Measurements from ENCODE around the gene CYP1A2.

The CYP1A2 gene, protein sequence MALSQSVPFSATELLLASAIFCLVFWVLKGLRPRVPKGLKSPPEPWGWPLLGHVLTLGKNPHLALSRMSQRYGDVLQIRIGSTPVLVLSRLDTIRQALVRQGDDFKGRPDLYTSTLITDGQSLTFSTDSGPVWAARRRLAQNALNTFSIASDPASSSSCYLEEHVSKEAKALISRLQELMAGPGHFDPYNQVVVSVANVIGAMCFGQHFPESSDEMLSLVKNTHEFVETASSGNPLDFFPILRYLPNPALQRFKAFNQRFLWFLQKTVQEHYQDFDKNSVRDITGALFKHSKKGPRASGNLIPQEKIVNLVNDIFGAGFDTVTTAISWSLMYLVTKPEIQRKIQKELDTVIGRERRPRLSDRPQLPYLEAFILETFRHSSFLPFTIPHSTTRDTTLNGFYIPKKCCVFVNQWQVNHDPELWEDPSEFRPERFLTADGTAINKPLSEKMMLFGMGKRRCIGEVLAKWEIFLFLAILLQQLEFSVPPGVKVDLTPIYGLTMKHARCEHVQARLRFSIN

DNA sequence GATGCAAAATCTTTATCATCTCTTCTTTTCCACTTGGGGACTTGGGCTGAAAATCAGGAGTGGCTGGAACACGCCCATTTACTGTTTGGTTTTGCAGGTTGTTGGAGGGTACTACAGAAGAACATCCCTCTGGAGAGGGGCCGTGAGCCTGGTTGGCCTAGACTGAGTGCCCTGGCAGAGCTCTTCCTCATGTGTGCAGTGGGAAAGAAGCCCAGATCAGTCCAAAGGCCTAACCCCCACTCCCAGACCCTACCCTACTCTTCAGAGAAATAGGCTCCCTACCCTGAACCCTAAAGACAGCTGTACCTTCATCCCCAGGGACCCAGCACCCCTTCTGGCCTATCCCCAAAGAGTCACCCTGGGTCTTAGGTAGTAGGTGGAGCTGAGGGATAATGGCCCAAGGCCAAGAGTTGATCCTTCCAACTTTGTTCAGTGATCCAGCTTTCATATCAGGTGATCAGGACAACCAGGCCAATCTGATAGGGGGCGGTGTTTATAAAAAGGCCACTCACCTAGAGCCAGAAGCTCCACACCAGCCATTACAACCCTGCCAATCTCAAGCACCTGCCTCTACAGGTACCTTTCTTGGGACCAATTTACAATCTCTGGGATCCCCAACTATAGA, at the start of gene CYP1A2:
CYP1A2 (plus strand) TSS at position 524 of the 625 bp plus-strand sequence. CDS start 894 bp downstream, outside the sequence.
- H3K27me3 ChIP-seq (ENCODE audit: low read length): no peaks in the 10 kb centered on the region
- no peaks in the 10 kb centered on the region for H3K9me2 ChIP-seq (replicated peaks; ENCODE audit: insufficient read depth, low read length)
- H3F3A ChIP-seq (ENCODE audit: insufficient read depth): no peaks in the 10 kb centered on the region
- H3K9me3 ChIP-seq (ENCODE audit: insufficient read depth, low read length): no peaks in the 10 kb centered on the region
- no peaks in the 10 kb centered on the region for H3K36me3 ChIP-seq (ENCODE audit: low read length)
- H3K27ac ChIP-seq (ENCODE audit: low read depth, low read length): no peak within 1 kb of the TSS
- no peaks in the 10 kb centered on the region for H3K79me2 ChIP-seq (ENCODE audit: insufficient read depth, low read length)
- no peak within 1 kb of the TSS for H2AFZ ChIP-seq (ENCODE audit: low read depth, low read length, severe bottlenecking)
- H3K4me2 ChIP-seq (ENCODE audit: low read depth, low read length, poor library complexity, severe bottlenecking): no peak within 1 kb of the TSS
- no peaks in the 10 kb centered on the region for H4K20me1 ChIP-seq (ENCODE audit: low read depth, low read length)
- H3K4me3 ChIP-seq (ENCODE audit: insufficient read depth, low read length, poor library complexity, severe bottlenecking): no peak within 1 kb of the TSS
- TF ChIP-seq, protein P1, sequence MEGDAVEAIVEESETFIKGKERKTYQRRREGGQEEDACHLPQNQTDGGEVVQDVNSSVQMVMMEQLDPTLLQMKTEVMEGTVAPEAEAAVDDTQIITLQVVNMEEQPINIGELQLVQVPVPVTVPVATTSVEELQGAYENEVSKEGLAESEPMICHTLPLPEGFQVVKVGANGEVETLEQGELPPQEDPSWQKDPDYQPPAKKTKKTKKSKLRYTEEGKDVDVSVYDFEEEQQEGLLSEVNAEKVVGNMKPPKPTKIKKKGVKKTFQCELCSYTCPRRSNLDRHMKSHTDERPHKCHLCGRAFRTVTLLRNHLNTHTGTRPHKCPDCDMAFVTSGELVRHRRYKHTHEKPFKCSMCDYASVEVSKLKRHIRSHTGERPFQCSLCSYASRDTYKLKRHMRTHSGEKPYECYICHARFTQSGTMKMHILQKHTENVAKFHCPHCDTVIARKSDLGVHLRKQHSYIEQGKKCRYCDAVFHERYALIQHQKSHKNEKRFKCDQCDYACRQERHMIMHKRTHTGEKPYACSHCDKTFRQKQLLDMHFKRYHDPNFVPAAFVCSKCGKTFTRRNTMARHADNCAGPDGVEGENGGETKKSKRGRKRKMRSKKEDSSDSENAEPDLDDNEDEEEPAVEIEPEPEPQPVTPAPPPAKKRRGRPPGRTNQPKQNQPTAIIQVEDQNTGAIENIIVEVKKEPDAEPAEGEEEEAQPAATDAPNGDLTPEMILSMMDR (IDR thresholded peaks at IDR 0.05; ENCODE audit: insufficient read depth, low read length, poor library complexity, severe bottlenecking): no peak
- TF ChIP-seq EZH2phosphoT487 (conservative IDR thresholded peaks at IDR 0.05; ENCODE audit: low read length): no peak
- H3K9ac ChIP-seq (ENCODE audit: low read length): no peak within 1 kb of the TSS

DNA sequence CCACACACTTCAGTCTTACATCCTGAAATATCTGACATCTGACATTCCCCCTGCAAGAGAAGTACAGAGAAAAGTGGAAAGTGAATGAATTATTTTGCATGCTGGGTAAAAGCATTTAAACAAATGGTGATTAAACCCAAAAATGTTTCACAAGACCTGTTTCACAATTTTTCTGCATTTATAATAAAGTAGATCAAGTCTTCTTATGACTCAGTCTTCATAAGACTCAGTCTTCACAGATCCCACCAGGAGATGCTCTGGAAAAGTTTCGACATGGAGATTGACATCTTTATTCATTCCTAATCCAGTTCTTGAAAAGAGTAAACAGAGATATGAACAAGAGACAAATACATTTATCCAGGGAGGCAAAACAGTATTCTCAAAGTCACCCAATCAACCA, 39.6 kb upstream of the CYP1A2 start:
- H3K9me3 ChIP-seq (ENCODE audit: insufficient read depth, low read length): no peaks in the 10 kb centered on the region
- no peaks in the 10 kb centered on the region for H3K9me2 ChIP-seq (replicated peaks; ENCODE audit: insufficient read depth, low read length)
- H3K27me3 ChIP-seq (ENCODE audit: low read length): no peaks in the 10 kb centered on the region
- no peaks in the 10 kb centered on the region for H3K79me2 ChIP-seq (ENCODE audit: insufficient read depth, low read length)
- no peaks in the 10 kb centered on the region for H4K20me1 ChIP-seq (ENCODE audit: low read depth, low read length)
- no peak overlapping the region for H3K27ac ChIP-seq (ENCODE audit: low read depth, low read length)
- H3K9ac ChIP-seq (ENCODE audit: low read length): no peak overlapping the region
- H2AFZ ChIP-seq (ENCODE audit: low read depth, low read length, severe bottlenecking): no peak overlapping the region
- no peaks in the 10 kb centered on the region for H3F3A ChIP-seq (ENCODE audit: insufficient read depth)
- TF ChIP-seq EZH2phosphoT487 (conservative IDR thresholded peaks at IDR 0.05; ENCODE audit: low read length): no peak
- TF ChIP-seq, protein P1 (IDR thresholded peaks at IDR 0.05; ENCODE audit: insufficient read depth, low read length, poor library complexity, severe bottlenecking): no peak
- no peak overlapping the region for H3K4me2 ChIP-seq (ENCODE audit: low read depth, low read length, poor library complexity, severe bottlenecking)
- H3K4me3 ChIP-seq (ENCODE audit: insufficient read depth, low read length, poor library complexity, severe bottlenecking): no peak overlapping the region
- no peaks in the 10 kb centered on the region for H3K36me3 ChIP-seq (ENCODE audit: low read length)

DNA sequence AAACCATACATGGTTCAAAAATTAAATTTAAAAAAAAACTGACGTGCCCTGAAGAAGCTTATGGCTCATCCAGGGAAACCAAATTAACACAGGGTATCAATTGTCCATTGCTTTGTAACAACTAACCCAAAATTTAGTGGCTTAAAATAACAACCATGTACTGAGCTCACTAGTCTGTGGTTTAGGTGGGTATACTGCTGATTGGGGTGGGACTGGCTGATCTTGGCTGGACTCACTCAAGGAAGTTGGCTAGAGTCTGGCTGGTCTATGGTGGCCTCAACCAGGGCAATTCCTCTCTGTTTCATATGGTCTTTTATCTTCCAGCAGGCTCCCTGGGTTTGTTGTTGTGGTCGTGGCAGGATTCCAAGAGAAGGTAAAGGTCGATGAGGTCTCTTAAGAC, 38.8 kb upstream of the CYP1A2 start:
- Histone ChIP-seq H2AFZ (ENCODE audit: low read depth, low read length, severe bottlenecking) (no peak overlapping the region), H3K9me3 (ENCODE audit: insufficient read depth, low read length) (no peaks in the 10 kb centered on the region), H3K36me3 (ENCODE audit: low read length) (no peaks in the 10 kb centered on the region), H3K4me2 (ENCODE audit: low read depth, low read length, poor library complexity, severe bottlenecking) (no peak overlapping the region), H3K9me2 (replicated peaks; ENCODE audit: insufficient read depth, low read length) (no peaks in the 10 kb centered on the region), H3K4me3 (ENCODE audit: insufficient read depth, low read length, poor library complexity, severe bottlenecking) (no peak overlapping the region), H3K27ac (ENCODE audit: low read depth, low read length) (no peak overlapping the region), H3K27me3 (ENCODE audit: low read length) (no peaks in the 10 kb centered on the region), H3F3A (ENCODE audit: insufficient read depth) (no peaks in the 10 kb centered on the region), H3K9ac (ENCODE audit: low read length) (no peak overlapping the region), H3K79me2 (ENCODE audit: insufficient read depth, low read length) (no peaks in the 10 kb centered on the region), H4K20me1 (ENCODE audit: low read depth, low read length) (no peaks in the 10 kb centered on the region)
- TF ChIP-seq, protein P1 (IDR thresholded peaks at IDR 0.05; ENCODE audit: insufficient read depth, low read length, poor library complexity, severe bottlenecking): no peak
- no peak for TF ChIP-seq EZH2phosphoT487 (conservative IDR thresholded peaks at IDR 0.05; ENCODE audit: low read length)

Data from SU-DHL-6 (cell line).